Stomach smooth muscle (tissue), 2 donors: Measurements from ENCODE around the gene HLA-A.
A peak's percentile ranks its signal among the peaks of the same experiment; 100 is the strongest.

Source experiments
- H3K27ac ChIP-seq: one replicate; pipeline ENCODE4 v1.7.0; 2013; ENCODE audit warnings: mild to moderate bottlenecking, low read length, inconsistent platforms
- H3K27me3 ChIP-seq, 2 donors: one replicate each; pipeline ENCODE4 v1.7.0; 2013; ENCODE audit warnings: low read length in 2 of 2; ENCODE audit not compliant: insufficient read depth in 2 of 2, control insufficient read depth in 1 of 2
- H3K36me3 ChIP-seq, 2 donors: one replicate each; pipeline ENCODE4 v1.7.0; 2013; ENCODE audit warnings: low read length in 2 of 2; ENCODE audit not compliant: control insufficient read depth in 2 of 2, insufficient read depth in 2 of 2
- H3K4me1 ChIP-seq: one replicate; pipeline ENCODE4 v1.7.0; 2013; ENCODE audit warnings: low read length; ENCODE audit not compliant: control insufficient read depth, insufficient read depth
- H3K4me3 ChIP-seq, 2 donors: one replicate each; pipeline ENCODE4 v1.7.0; 2013; ENCODE audit warnings: low read length in 2 of 2
- H3K9ac ChIP-seq, 2 donors: one replicate each; pipeline ENCODE4 v1.7.0; 2013; ENCODE audit warnings: low read length in 2 of 2, mild to moderate bottlenecking in 1 of 2
- H3K9me3 ChIP-seq, 2 donors: one replicate each; pipeline ENCODE4 v1.7.0; 2013; ENCODE audit warnings: low read length in 2 of 2; ENCODE audit not compliant: control insufficient read depth in 2 of 2
- donor health status: healthy.
- donor health status: Pancreatic carcinoma.

HLA-A gene

DNA sequence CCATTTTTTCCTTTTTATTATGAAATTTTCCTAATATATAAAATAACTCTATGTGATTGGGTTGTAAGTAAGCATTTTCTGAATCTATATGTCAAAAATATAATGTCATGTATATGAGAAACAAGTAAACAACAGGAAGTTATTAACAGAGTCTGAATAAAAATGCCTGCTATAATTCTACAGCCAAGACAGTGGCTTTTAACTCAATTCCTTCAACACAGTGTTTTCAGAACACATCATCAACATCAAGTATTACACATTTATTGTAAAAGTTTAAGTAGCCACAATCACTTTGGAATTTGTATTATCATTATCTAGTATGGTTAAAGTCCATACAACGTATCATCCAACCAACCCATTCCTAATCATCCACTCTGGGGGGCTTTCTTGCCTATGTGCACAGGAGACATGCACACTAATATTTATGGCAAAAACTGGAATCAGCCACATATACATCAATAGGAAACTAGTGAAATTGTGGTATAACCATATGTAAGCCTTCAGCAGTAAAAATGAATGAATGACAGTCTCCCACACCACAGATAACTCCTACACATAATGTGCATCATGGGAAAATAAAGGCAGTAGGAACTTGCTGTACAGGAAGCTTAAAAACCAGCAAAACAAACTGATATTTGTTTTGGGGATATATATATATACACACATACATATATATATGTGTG is 6.9 kb upstream of the HLA-A start:
- Histone ChIP-seq H3K9me3 (no peaks in the 10 kb centered on the region), H3K27me3 (no peaks in the 10 kb centered on the region), H3K36me3 (no peaks in the 10 kb centered on the region), H3K4me1 (no peaks in the 10 kb centered on the region), H3K9ac (no peak overlapping the region), H3K4me3 (no peak overlapping the region), H3K27ac (no peak overlapping the region)

DNA sequence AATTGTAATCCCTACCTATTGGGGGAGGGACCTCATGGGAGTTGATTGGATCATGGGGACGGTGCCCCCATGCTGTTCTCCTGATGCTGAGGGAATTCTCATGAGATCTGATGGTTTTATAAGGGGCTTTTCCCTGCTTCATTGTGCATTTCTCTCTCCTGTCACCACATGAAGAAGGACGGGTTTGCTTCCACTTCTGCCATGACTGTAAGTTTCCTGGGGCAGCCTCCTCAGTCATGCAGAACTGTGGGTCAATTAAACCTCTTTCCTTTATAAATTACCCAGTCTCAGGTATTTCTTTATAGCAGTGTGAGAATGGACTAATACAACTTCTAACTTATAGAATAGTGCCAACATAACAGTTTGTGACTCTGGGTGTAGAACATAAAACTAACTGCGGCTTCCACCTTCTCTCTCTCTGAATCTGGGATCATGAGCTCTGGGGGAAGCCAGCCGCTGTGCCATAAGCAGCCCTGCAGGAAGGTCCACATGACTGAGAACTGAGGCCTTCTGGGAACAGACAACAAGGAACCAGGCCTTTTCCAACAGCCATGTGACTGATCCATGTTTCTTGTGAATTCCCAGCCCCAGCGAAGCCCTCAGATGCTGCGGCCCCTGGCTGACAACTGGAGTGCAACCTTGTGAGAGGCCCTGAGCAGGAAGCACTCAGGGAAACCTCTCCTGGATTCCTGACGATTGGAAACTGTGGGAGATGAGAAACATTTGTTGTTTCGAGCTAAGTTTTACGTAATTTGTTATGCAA is 3.4 kb upstream of the HLA-A start:
- Histone ChIP-seq H3K27ac (no peak overlapping the region), H3K4me1 (peaks cover 12% of the 10 kb centered on the region), H3K9ac (no peak overlapping the region), H3K4me3 (no peak overlapping the region), H3K36me3 (no peaks in the 10 kb centered on the region), H3K9me3 (no peaks in the 10 kb centered on the region), H3K27me3 (no peaks in the 10 kb centered on the region)

DNA sequence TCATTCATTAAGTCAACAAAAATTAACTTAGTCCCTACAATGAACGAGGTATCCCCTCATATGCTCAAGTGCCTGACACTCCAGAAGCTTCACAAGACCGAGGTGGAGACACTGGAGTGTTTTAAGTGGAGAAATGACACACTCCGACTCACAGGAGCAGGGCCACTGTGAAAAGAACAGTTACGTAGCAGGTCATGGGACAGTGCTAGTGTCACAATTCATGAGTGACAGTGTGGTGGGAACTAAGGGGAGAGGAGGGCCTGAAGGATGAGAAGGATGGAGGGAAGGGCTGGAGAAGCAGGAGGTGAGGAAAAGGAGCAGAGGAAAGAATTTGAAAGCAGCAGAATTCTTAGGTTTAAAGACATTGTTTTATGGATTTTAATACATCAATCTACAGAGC is 1.3 kb upstream of the HLA-A start:
- peak overlapping the region in 1 of 2 donors; percentile 99 for H3K9ac ChIP-seq
- H3K4me3 ChIP-seq: no peak overlapping the region
- no peaks in the 10 kb centered on the region for H3K9me3 ChIP-seq
- H3K4me1 ChIP-seq: peaks cover 16% of the 10 kb centered on the region
- peaks cover 4 to 8% of the 10 kb centered on the region in 2 donors for H3K36me3 ChIP-seq
- H3K27ac ChIP-seq: no peak overlapping the region
- H3K27me3 ChIP-seq: no peaks in the 10 kb centered on the region

DNA sequence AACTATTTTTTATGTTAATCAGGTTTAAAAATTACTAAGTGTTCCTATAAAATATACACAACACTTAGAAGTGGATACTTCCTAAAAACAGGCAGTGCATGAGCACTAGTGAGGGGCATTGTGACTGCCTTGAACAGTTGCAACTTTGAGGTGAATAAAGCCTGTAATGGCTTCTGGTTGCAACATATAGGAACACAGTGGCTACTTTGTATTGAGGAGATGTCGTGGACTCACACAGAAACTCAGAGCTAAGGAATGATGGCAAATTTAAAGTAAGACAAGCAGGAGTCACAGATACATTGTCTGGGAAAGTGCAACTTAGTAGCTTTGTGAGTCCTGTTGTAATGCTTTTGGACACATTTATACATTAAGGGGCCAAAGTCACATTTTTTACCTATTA is 861 bp upstream of the HLA-A start:
- H3K9me3 ChIP-seq: no peaks in the 10 kb centered on the region
- no peaks in the 10 kb centered on the region for H3K27me3 ChIP-seq
- peak overlapping the region; percentile 98 to 99 for H3K9ac ChIP-seq
- peaks cover 16% of the 10 kb centered on the region for H3K4me1 ChIP-seq
- peaks cover 4 to 12% of the 10 kb centered on the region in 2 donors for H3K36me3 ChIP-seq
- H3K4me3 ChIP-seq: peak overlapping the region; percentile 83 to 84
- peak overlapping the region; percentile 91 for H3K27ac ChIP-seq

DNA sequence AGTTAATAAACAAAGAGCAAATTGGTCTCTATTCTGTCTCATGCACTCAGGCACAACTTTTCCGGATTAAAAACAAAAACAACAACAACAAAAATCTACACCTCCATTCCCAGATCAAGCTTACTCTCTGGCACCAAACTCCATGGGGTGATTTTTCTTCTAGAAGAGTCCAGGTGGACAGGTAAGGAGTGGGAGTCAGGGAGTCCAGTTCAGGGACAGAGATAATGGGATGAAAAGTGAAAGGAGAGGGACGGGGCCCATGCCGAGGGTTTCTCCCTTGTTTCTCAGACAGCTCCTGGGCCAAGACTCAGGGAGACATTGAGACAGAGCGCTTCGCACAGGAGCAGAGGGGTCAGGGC is 437 bp upstream of the HLA-A start:
- Histone ChIP-seq H3K4me1 (peaks cover 16% of the 10 kb centered on the region), H3K36me3 (peaks cover 4 to 14% of the 10 kb centered on the region in 2 donors), H3K27ac (peak overlapping the region; percentile 91), H3K4me3 (peak overlapping the region; percentile 83 to 84), H3K9ac (peak overlapping the region; percentile 98 to 99), H3K27me3 (no peaks in the 10 kb centered on the region), H3K9me3 (no peaks in the 10 kb centered on the region)

DNA sequence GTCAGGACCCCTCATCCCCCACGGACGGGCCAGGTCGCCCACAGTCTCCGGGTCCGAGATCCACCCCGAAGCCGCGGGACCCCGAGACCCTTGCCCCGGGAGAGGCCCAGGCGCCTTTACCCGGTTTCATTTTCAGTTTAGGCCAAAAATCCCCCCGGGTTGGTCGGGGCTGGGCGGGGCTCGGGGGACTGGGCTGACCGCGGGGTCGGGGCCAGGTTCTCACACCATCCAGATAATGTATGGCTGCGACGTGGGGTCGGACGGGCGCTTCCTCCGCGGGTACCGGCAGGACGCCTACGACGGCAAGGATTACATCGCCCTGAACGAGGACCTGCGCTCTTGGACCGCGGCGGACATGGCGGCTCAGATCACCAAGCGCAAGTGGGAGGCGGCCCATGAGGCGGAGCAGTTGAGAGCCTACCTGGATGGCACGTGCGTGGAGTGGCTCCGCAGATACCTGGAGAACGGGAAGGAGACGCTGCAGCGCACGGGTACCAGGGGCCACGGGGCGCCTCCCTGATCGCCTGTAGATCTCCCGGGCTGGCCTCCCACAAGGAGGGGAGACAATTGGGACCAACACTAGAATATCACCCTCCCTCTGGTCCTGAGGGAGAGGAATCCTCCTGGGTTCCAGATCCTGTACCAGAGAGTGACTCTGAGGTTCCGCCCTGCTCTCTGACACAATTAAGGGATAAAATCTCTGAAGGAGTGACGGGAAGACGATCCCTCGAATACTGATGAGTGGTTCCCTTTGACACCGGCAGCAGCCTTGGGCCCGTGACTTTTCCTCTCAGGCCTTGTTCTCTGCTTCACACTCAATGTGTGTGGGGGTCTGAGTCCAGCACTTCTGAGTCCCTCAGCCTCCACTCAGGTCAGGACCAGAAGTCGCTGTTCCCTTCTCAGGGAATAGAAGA is 978 bp downstream of the HLA-A start:
- no peaks in the 10 kb centered on the region for H3K27me3 ChIP-seq
- H3K9me3 ChIP-seq: no peaks in the 10 kb centered on the region
- peak overlapping the region; percentile 83 to 84 for H3K4me3 ChIP-seq
- H3K36me3 ChIP-seq: peaks cover 4 to 26% of the 10 kb centered on the region in 2 donors
- H3K9ac ChIP-seq: peak overlapping the region; percentile 98 to 99
- H3K4me1 ChIP-seq: peaks cover 16% of the 10 kb centered on the region
- H3K27ac ChIP-seq: peak overlapping the region; percentile 91

DNA sequence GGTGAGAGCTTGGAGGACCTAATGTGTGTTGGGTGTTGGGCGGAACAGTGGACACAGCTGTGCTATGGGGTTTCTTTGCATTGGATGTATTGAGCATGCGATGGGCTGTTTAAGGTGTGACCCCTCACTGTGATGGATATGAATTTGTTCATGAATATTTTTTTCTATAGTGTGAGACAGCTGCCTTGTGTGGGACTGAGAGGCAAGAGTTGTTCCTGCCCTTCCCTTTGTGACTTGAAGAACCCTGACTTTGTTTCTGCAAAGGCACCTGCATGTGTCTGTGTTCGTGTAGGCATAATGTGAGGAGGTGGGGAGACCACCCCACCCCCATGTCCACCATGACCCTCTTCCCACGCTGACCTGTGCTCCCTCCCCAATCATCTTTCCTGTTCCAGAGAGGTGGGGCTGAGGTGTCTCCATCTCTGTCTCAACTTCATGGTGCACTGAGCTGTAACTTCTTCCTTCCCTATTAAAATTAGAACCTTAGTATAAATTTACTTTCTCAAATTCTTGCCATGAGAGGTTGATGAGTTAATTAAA is 3.0 kb downstream of the HLA-A start:
- H3K9me3 ChIP-seq: no peaks in the 10 kb centered on the region
- peaks cover 16% of the 10 kb centered on the region for H3K4me1 ChIP-seq
- H3K4me3 ChIP-seq: no peak overlapping the region
- H3K27ac ChIP-seq: no peak overlapping the region
- H3K27me3 ChIP-seq: no peaks in the 10 kb centered on the region
- no peak overlapping the region for H3K9ac ChIP-seq
- H3K36me3 ChIP-seq: peaks cover 8 to 34% of the 10 kb centered on the region in 2 donors

DNA sequence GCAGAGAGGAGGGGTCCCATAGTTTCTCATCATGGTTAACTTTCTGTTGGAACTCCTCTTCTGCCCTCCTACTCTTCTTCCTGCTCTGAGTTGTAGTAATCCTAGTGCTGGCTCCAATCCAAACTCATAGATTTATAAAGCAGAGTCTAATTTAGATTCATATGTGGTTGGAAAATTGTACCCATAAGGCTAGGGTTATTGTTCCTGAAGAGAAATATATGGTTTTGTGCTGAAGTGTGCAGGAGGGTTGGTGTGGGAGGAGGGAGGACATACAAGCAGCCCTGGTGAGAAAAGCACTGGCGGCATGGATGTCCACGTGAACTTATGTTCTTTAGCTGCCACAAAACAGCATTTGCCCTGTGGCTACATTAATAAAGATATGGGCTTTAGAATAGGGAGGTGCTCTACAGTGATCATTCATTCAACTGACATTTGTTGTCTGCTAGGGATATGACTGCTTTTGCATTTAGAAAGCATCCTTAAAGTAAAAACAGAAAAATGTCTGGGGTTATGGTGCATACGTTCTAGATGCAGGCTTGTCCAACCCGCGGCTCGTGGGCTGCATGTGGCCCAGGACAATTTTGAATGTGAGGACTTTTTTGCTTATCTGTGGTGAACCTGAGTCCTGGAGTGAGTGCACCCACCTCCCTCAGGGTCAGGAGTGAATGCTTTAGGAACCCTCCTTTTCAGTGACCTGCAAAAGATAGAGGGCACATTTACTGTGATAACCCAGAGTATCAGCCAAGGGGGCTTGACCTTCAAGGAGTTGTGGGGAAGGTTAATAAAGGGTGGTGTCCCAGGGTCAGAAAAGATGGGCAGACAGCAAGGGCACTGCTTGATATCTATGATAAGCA is 4.1 kb downstream of the HLA-A start:
- H3K9ac ChIP-seq: no peak overlapping the region
- no peak overlapping the region for H3K27ac ChIP-seq
- peaks cover 8 to 34% of the 10 kb centered on the region in 2 donors for H3K36me3 ChIP-seq
- no peaks in the 10 kb centered on the region for H3K9me3 ChIP-seq
- H3K27me3 ChIP-seq: no peaks in the 10 kb centered on the region
- peaks cover 16% of the 10 kb centered on the region for H3K4me1 ChIP-seq
- H3K4me3 ChIP-seq: no peak overlapping the region

DNA sequence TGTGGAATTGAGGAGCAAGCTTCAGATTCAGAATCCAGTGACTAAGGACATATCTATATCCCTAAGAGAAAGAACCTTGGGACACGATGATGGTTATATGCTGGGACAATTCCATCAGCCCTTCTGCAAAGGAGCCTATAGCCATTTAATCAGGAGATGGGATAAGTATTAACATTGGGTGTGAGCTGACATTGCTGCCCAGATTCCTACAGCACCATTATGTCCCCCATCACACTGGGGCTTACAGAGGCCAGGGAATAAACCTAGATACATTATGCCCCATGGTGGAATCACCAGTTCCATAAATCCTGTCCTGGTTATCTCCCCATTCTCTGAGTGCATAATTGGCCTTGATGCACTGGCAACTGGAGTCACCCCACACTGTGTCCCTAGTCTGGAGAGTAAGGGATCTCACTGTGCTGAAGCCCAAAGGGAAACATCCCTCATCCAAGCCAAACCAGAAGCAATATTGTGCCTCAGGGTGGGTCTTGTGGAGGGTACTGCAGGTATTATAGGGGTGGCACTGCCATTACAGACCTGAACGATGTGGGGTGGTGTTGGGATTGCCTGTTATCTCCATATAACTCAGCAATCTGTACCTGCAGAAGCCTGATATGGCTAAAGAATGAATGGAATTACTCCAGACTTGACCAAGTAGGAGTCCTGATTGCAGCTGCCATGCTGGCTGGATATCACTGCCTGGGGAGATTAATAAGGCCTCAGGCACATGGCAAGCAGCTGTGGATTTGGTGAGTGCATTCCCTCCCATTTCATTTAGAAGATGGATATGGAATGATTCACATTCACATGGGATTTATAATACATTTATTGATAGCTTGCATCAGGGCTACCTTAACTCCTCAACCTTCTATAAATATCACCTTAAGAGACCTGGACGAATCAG is 5.0 kb downstream of the HLA-A start:
- H3K9ac ChIP-seq: no peak overlapping the region
- H3K9me3 ChIP-seq: no peaks in the 10 kb centered on the region
- no peaks in the 10 kb centered on the region for H3K27me3 ChIP-seq
- H3K4me1 ChIP-seq: peaks cover 14% of the 10 kb centered on the region
- no peak overlapping the region for H3K4me3 ChIP-seq
- peaks cover 8 to 34% of the 10 kb centered on the region in 2 donors for H3K36me3 ChIP-seq
- no peak overlapping the region for H3K27ac ChIP-seq
